Activated CD4-positive, alpha-beta T cell treated with anti-CD3 and anti-CD28 coated beads for 24 hours (primary cell): ENCODE results near the gene GP1BB.
A peak's percentile ranks its signal among the peaks of the same experiment; 100 is the strongest.

ENCODE experiments used
- DNase-seq, 2 donors: peaks; one replicate each; pipeline ENCODE4 v3.0.0-alpha.2; 2020; ENCODE audit warnings: low read depth in 2 of 2

The GP1BB gene

DNA sequence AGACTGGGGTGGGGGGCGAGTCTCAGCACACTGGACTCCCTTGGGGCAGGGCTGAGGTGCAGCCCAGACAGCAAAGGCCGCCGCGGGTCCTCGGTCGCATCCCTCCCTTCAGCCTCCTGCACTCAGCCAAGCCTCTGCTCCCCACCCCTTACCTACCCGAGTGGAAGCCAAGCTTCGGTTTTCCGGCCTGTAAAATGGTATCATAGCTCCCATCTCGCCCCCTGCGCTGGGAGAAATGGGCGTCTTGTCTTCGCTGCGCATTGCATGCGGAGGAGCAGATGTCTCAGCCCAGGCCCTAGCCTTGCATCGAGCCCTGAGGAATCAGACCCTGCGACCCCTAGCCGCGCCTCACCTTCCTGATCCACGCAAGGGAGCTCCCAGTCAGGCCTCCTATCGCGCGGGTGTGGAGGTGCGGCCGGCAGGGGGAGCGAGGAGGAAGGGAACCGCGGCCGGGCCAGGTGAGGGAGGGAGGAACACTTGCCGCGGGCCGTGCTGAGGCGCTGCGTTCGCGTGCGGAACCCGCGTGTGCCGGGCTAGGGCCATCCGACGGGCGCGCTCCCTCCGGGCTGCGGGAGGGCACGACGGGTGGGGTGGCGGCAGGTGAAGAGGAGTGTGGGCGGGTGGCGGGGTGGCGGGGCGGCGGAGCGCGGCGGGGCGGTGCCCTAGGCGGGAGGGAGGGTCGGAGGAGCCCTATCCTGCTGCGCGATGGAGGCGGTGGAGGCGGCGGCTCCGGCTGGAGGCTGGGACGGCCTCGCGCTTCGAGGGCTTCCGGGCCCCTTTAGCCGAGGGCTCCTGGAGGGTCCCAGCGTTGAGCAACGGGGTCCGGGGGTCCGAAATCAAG, 33.2 kb downstream of the GP1BB start:
- peak; percentile 41 to 49 for DNase-seq

DNA sequence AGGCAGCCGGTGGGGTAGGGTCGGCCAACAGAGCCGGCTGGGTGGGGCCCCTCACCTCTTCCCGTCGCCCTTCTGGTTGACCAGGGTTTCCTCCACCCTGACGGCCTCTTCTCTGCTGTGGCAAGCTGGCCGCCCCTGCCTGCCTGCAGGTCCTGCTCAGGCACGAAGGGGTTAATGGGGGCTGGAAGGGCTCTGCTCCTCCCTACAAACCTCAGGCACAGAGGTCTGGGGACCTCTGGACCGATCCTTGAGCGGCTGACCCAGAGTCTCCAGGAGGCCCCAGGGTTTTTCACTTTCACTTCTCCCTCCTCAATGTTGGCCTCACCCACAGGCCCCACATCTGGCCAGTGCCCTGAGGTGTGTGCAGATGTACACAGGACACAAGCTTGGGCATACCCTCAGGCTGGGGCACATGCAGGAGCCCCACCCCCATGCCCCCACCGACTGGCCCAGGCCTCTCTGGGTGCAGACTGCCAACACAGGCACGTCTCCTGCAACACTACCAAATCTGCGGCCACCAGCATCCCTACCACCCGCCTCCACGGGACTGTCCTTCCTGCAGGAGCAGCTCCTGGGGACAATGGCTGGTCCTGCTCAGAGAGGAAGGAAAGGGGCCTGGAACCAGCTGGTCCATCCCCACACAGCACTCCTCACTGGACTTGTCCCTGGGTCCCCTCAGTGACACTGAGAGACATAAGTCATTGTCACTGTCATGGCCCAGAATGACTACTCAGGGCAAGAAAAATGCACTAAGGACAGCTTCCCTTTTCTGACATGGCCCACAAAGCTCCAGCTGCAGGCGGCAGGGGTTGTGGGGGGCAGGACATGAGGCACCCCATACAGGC, 34.0 kb downstream of the GP1BB start:
- DNase-seq: no peak

DNA sequence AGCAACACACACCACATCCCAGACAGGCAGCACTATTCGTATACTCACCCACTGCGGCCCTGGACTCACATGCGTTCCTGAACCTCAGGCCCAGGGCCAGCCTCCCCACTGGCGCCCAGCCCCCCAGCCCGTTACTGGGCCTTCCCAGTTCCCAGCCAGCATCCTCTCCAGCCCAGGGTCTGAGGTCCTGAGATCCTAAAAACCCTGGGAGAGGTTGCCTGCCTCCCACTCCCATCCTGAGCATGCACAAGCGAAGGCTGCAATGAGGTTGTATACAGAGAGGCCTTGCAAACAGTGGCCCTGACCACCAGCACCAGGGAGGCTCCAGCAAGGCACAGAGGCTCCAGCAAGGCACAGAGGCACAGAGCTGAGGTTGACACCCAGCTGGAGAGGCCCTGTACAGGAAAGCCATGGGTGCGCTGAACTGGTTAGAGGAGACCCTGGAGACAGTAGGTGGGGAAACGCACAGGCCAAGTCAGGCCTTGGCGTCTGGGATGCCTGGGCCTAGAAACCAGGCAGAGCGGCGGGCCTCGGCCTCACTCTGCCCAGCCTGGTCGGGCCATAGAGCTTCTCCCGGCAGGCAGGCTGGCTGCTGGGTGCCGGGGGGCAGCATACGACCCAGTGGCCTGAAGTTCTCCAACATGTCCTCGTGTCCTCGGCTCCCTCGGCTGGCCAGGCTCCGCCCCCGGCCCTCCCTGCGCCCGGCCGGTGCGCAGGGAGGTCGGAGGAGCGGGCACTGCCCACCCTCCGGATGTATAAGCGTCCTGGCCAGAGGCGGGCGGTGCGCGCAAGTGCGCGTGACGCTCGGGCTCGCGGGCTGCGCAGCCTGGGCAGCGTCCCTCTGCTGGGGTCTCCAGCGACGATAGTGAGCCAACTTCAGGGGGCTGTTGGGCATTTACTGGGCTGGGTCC, 34.9 kb downstream of the GP1BB start:
- DNase-seq: no peak

- DNase-seq: no peak
Measured at GRCh38 chr22:19758896-19759426, 35.6 kb downstream of the GP1BB start.

- DNase-seq: no peak
Measured at GRCh38 chr22:19759427-19760057, 36.2 kb downstream of the GP1BB start.

GRCh38 chr22:19760058-19760950, 37.0 kb downstream of the GP1BB start, which contains the start of gene TBX1:
Gene TBX1, plus strand, starts transcription at chr22:19760778. Its CDS starts 66 bp downstream, at chr22:19760844.
- DNase-seq: no peak

DNA sequence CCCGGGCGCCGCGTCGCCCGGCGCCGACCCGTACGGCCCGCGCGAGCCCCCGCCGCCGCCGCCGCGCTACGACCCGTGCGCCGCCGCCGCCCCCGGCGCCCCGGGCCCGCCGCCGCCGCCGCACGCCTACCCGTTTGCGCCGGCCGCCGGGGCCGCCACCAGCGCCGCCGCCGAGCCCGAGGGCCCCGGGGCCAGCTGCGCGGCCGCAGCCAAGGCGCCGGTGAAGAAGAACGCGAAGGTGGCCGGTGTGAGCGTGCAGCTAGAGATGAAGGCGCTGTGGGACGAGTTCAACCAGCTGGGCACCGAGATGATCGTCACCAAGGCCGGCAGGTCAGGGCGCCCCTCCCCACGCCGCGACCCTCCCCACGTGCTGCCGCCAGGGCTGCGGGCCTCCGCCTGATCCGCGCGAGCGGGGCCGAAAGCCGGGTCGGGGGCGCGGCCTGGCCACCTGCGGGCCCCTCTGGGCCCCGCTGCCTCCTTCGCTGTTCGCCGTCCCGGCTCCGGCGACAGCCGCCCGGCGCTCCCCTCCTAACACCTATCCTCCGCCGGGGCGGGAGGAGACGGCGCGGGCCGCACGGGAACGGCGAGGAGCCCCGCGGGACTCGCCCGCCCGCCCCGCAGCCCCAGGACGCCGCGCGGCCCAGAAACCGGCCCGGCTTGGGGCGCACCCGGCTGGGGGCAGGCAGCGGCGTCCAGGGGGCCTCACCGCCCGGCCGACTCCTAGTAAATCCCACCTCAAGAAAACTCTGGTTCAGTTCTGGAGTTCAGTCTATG, 37.8 kb downstream of the GP1BB start:
- DNase-seq: no peak

DNA sequence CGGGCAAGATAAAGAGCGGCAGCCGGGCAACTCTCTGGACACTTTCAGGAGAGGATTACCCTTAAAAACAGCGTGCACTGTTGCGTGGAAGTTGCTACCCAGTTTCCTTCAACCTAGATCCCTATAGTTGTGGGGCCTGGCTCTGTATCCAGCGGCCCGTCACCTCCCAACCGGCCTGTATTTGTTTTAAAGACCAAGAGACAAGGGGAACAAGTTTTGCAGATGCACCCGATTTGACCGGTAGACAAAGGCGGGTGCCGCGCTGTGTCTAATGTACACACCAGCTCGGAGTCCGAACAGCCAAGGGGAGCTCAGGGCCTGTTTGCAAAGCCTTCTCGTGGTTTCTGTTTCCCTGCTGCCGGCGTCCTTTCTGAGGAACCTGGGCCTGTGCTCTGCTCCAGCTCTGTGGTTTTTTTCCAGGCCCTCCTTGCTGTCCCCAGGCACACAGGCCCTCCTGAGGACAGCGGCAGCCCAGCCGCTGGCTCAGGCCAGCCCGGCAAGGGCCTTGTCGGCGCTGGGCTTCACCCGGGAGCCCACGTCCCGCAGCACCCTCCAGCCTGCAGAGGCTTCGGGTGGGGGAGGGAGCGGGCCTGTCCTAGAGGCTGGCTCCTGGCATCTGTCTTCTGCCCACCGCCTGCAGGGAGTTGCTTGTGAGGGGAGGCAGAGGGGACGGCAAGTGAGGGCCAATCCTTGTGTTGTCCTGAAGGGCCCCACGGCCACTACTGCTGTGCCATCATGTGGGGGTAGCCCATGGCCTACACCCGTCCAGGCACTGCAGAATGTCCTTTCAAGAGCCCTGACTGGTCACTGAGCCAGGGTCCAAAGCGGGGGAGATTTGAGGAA, 38.6 kb downstream of the GP1BB start:
- DNase-seq: no peak

DNA sequence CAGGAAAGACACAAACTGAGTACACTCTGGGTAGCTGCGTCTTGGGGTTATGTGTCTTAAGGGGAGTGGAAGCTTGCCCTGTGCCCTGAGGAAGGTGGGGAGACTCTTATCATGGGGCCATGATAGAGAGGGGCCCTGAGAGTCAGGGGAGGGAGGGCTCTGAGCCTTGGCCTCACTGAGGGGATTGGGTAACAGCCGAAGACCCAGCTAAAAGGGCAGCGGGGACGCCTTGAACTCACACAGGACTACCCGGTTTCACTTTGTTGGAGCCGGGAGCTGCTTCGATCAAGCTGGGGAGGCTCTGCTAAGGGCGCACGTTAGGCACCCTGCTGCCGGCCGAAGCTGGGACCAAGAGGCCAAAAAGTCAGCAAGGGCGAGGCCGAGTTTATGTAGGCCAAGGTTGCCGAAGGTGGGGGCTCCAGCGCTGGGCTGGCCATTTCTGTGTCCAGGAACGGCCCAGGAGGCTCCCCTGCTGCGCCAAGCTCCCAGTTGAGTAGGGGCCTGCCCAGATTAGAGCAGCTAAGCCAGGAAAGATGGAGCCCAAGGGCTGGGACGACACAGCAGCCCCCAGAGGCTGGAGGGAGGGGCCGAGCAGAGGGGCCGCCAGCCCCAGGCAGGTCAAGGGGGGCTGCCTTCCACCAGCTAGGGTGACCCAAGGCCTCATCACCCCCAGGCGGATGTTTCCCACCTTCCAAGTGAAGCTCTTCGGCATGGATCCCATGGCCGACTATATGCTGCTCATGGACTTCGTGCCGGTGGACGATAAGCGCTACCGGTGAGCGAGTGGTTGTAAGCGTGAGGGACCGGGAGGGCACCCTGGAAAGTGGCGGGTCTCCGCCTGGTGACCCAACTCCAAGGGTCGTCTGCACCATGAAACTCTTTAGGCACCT, 39.5 kb downstream of the GP1BB start:
- DNase-seq: no peak

- no peak for DNase-seq
Measured at GRCh38 chr22:19763458-19764298, 40.3 kb downstream of the GP1BB start.

GRCh38 chr22:19764299-19764593, 40.9 kb downstream of the GP1BB start:
- no peak for DNase-seq

DNA sequence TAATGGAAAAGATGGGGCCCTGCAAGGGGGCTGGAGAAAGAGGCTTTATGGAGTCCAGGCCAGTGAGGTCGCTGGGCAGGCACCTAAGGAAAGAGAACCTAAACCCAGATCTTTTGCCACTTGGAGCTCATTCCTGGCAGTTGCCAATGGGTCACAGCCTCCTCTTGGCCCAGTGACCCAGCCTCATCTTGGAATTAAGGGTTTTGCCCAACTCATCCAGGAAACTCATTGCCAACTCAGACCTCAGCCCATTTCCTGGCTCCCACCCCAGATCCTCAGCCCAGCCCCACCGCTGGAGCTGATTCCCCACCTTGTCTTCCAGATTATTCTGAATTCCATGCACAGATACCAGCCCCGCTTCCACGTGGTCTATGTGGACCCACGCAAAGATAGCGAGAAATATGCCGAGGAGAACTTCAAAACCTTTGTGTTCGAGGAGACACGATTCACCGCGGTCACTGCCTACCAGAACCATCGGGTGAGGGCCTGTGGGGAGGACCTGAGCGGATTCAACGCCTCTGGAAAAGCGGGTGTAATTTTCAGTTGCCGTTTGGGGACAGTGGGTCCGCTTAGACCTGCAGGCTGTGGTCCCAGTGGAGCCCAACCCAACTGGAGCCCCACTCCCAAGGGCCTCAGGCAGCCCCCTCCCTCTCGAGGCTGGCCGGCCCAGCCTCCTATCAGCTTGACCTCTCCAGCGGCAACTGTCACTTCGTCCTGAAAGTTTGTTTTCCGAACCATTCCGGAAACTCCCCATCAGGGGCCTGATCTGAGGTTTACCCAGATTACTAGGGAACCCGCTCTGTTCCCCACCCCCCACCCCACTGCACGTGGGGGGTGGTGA, 41.5 kb downstream of the GP1BB start:
- DNase-seq: no peak

DNA sequence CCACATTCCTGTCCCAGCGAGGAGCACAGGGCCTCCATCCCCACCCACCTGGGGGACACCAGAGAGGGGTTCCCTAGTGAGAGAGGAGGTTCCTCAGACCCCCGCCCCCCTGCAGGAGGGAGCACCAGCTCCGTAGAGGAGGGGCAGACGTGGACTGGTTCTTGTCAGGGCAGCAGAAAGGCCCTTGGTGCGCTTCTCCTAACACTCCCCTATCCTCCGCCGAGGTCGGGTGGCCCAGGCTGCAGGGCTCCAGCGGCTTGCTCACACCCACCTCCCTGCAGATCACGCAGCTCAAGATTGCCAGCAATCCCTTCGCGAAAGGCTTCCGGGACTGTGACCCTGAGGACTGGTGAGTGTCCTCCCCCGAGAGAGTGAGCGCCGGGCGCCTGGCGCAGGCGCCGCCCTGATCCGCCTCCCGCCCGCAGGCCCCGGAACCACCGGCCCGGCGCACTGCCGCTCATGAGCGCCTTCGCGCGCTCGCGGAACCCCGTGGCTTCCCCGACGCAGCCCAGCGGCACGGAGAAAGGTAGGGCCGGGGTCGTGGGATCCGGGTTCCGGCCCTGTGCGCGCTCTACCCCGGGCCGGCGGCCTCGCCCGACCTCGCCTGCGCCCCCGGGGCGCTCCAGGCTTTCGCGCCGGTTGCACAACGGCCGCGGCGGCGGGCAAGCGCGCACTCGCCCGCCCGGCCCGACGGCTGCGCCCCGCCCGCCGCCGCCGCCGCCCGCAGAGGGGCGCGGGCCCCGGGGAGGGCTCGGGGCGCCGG, 42.3 kb downstream of the GP1BB start:
- DNase-seq: no peak

DNA sequence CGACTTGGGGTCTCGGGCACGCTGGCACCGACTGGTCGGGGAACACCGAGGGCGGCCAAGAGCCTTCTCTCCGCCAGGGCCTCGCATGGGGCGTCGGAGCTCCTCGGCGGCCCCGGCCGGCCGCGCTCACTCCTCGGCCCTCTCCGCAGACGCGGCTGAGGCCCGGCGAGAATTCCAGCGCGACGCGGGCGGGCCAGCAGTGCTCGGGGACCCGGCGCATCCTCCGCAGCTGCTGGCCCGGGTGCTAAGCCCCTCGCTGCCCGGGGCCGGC, 42.8 kb downstream of the GP1BB start:
- DNase-seq: no peak
